ENCODE results near the gene CDH13.

Gene CDH13

GRCh38 chr16:83699817-83700216 lies 1073.0 kb downstream of the CDH13 start:
- Mint-ChIP-seq H3K27me3 (peaks cover 25% of the 10 kb centered on the region), H3K27ac (ENCODE audit: low read depth) (no peak overlapping the region), H3K4me3 (no peak overlapping the region), H3K9me3 (peaks cover 8% of the 10 kb centered on the region), H3K4me1 (no peaks in the 10 kb centered on the region), H3K36me3 (ENCODE audit: insufficient read depth) (no peaks in the 10 kb centered on the region)
- DNase-seq (ENCODE audit: low spot score in 2 of 2) (no peak), ATAC-seq (replicated peaks; ENCODE audit: extremely low read depth, poor library complexity, severe bottlenecking) (no peak)

GRCh38 chr16:83700918-83701317 lies 1074.1 kb downstream of the CDH13 start:
- no peaks in the 10 kb centered on the region for H3K4me1 Mint-ChIP-seq
- H3K4me3 Mint-ChIP-seq, result no peak overlapping the region
- no peak overlapping the region for H3K27ac Mint-ChIP-seq (ENCODE audit: low read depth)
- ATAC-seq (replicated peaks; ENCODE audit: extremely low read depth, poor library complexity, severe bottlenecking), result no peak
- DNase-seq (ENCODE audit: low spot score in 2 of 2), result no peak
- H3K9me3 Mint-ChIP-seq, result peaks cover 8% of the 10 kb centered on the region
- H3K27me3 Mint-ChIP-seq, result peaks cover 24% of the 10 kb centered on the region
- no peaks in the 10 kb centered on the region for H3K36me3 Mint-ChIP-seq (ENCODE audit: insufficient read depth)

- DNase-seq (ENCODE audit: low spot score in 2 of 2) (no peak), ATAC-seq (replicated peaks; ENCODE audit: extremely low read depth, poor library complexity, severe bottlenecking) (no peak)
- peaks cover 18% of the 10 kb centered on the region for H3K27me3 Mint-ChIP-seq
Observed at GRCh38 chr16:83701494-83701893, 1074.7 kb downstream of the CDH13 start.

GRCh38 chr16:83704656-83705055 lies 1077.9 kb downstream of the CDH13 start:
- peaks cover 9% of the 10 kb centered on the region for H3K27me3 Mint-ChIP-seq
- DNase-seq (ENCODE audit: low spot score in 2 of 2) (no peak), ATAC-seq (replicated peaks; ENCODE audit: extremely low read depth, poor library complexity, severe bottlenecking) (no peak)
- H3K27ac Mint-ChIP-seq (ENCODE audit: low read depth), result no peak overlapping the region
- no peaks in the 10 kb centered on the region for H3K9me3 Mint-ChIP-seq
- H3K36me3 Mint-ChIP-seq (ENCODE audit: insufficient read depth), result no peaks in the 10 kb centered on the region
- H3K4me1 Mint-ChIP-seq, result no peaks in the 10 kb centered on the region
- no peak overlapping the region for H3K4me3 Mint-ChIP-seq

More at GRCh38 chr16:83701494-83701893, 1074.7 kb downstream of the CDH13 start:
- H3K4me3 Mint-ChIP-seq, result no peak overlapping the region
- H3K9me3 Mint-ChIP-seq, result peaks cover 8% of the 10 kb centered on the region
- H3K4me1 Mint-ChIP-seq, result no peaks in the 10 kb centered on the region
- no peak overlapping the region for H3K27ac Mint-ChIP-seq (ENCODE audit: low read depth)
- no peaks in the 10 kb centered on the region for H3K36me3 Mint-ChIP-seq (ENCODE audit: insufficient read depth)

- Mint-ChIP-seq H3K4me3 (no peak overlapping the region), H3K4me1 (no peaks in the 10 kb centered on the region), H3K27ac (ENCODE audit: low read depth) (no peak overlapping the region), H3K27me3 (peaks cover 15% of the 10 kb centered on the region), H3K9me3 (no peaks in the 10 kb centered on the region), H3K36me3 (ENCODE audit: insufficient read depth) (no peaks in the 10 kb centered on the region)
- ATAC-seq (replicated peaks; ENCODE audit: extremely low read depth, poor library complexity, severe bottlenecking), result no peak
- no peak for DNase-seq (ENCODE audit: low spot score in 2 of 2)
Observed at GRCh38 chr16:83705856-83706255, 1079.1 kb downstream of the CDH13 start.

GRCh38 chr16:83706394-83706793 lies 1079.6 kb downstream of the CDH13 start:
- no peak overlapping the region for H3K27ac Mint-ChIP-seq (ENCODE audit: low read depth)
- DNase-seq (ENCODE audit: low spot score in 2 of 2), result no peak
- no peak for ATAC-seq (replicated peaks; ENCODE audit: extremely low read depth, poor library complexity, severe bottlenecking)
- no peaks in the 10 kb centered on the region for H3K36me3 Mint-ChIP-seq (ENCODE audit: insufficient read depth)
- no peaks in the 10 kb centered on the region for H3K9me3 Mint-ChIP-seq
- H3K27me3 Mint-ChIP-seq, result peaks cover 18% of the 10 kb centered on the region
- no peaks in the 10 kb centered on the region for H3K4me1 Mint-ChIP-seq
- H3K4me3 Mint-ChIP-seq, result no peak overlapping the region

GRCh38 chr16:83711069-83711468 lies 1084.3 kb downstream of the CDH13 start:
- DNase-seq (ENCODE audit: low spot score in 2 of 2) (no peak), ATAC-seq (replicated peaks; ENCODE audit: extremely low read depth, poor library complexity, severe bottlenecking) (no peak)
- Mint-ChIP-seq H3K4me3 (no peak overlapping the region), H3K9me3 (no peaks in the 10 kb centered on the region), H3K4me1 (no peaks in the 10 kb centered on the region), H3K27ac (ENCODE audit: low read depth) (no peak overlapping the region), H3K27me3 (peaks cover 17% of the 10 kb centered on the region), H3K36me3 (ENCODE audit: insufficient read depth) (no peaks in the 10 kb centered on the region)

GRCh38 chr16:83713597-83713996 lies 1086.8 kb downstream of the CDH13 start:
- H3K9me3 Mint-ChIP-seq, result no peaks in the 10 kb centered on the region

GRCh38 chr16:83714286-83714685 lies 1087.5 kb downstream of the CDH13 start:
- Mint-ChIP-seq H3K9me3 (no peaks in the 10 kb centered on the region), H3K4me3 (no peak overlapping the region), H3K36me3 (ENCODE audit: insufficient read depth) (no peaks in the 10 kb centered on the region), H3K4me1 (no peaks in the 10 kb centered on the region), H3K27me3 (peaks cover 32% of the 10 kb centered on the region), H3K27ac (ENCODE audit: low read depth) (no peak overlapping the region)
- no peak for ATAC-seq (replicated peaks; ENCODE audit: extremely low read depth, poor library complexity, severe bottlenecking)
- DNase-seq (ENCODE audit: low spot score in 2 of 2), result no peak

More at GRCh38 chr16:83713597-83713996, 1086.8 kb downstream of the CDH13 start:
- Mint-ChIP-seq H3K27ac (ENCODE audit: low read depth) (no peak overlapping the region), H3K27me3 (peaks cover 31% of the 10 kb centered on the region), H3K36me3 (ENCODE audit: insufficient read depth) (no peaks in the 10 kb centered on the region), H3K4me1 (no peaks in the 10 kb centered on the region), H3K4me3 (no peak overlapping the region)
- DNase-seq (ENCODE audit: low spot score in 2 of 2) (no peak), ATAC-seq (replicated peaks; ENCODE audit: extremely low read depth, poor library complexity, severe bottlenecking) (no peak)

GRCh38 chr16:83715217-83715920 lies 1088.6 kb downstream of the CDH13 start:
- Mint-ChIP-seq H3K27me3 (peaks cover 31% of the 10 kb centered on the region), H3K36me3 (ENCODE audit: insufficient read depth) (no peaks in the 10 kb centered on the region), H3K4me3 (no peak overlapping the region), H3K9me3 (no peaks in the 10 kb centered on the region), H3K27ac (ENCODE audit: low read depth) (no peak overlapping the region), H3K4me1 (no peaks in the 10 kb centered on the region)
- no peak for ATAC-seq (replicated peaks; ENCODE audit: extremely low read depth, poor library complexity, severe bottlenecking)
- DNase-seq (ENCODE audit: low spot score in 2 of 2), result no peak

GRCh38 chr16:83717308-83717707 lies 1090.5 kb downstream of the CDH13 start:
- H3K36me3 Mint-ChIP-seq (ENCODE audit: insufficient read depth), result no peaks in the 10 kb centered on the region
- H3K4me3 Mint-ChIP-seq, result no peak overlapping the region
- DNase-seq (ENCODE audit: low spot score in 2 of 2), result no peak
- H3K4me1 Mint-ChIP-seq, result no peaks in the 10 kb centered on the region
- peaks cover 15% of the 10 kb centered on the region for H3K27me3 Mint-ChIP-seq
- no peaks in the 10 kb centered on the region for H3K9me3 Mint-ChIP-seq
- ATAC-seq (replicated peaks; ENCODE audit: extremely low read depth, poor library complexity, severe bottlenecking), result no peak
- H3K27ac Mint-ChIP-seq (ENCODE audit: low read depth), result no peak overlapping the region

GRCh38 chr16:83717814-83718213 lies 1091.0 kb downstream of the CDH13 start:
- no peak for DNase-seq (ENCODE audit: low spot score in 2 of 2)
- no peak for ATAC-seq (replicated peaks; ENCODE audit: extremely low read depth, poor library complexity, severe bottlenecking)
- no peak overlapping the region for H3K4me3 Mint-ChIP-seq

GRCh38 chr16:83720213-83720612 lies 1093.4 kb downstream of the CDH13 start:
- DNase-seq (ENCODE audit: low spot score in 2 of 2) (no peak), ATAC-seq (replicated peaks; ENCODE audit: extremely low read depth, poor library complexity, severe bottlenecking) (no peak)
- Mint-ChIP-seq H3K36me3 (ENCODE audit: insufficient read depth) (no peaks in the 10 kb centered on the region), H3K9me3 (no peaks in the 10 kb centered on the region), H3K27me3 (peaks cover 15% of the 10 kb centered on the region), H3K4me1 (no peaks in the 10 kb centered on the region), H3K4me3 (no peak overlapping the region), H3K27ac (ENCODE audit: low read depth) (no peak overlapping the region)

More at GRCh38 chr16:83717814-83718213, 1091.0 kb downstream of the CDH13 start:
- H3K9me3 Mint-ChIP-seq, result no peaks in the 10 kb centered on the region
- H3K27me3 Mint-ChIP-seq, result peaks cover 15% of the 10 kb centered on the region
- H3K4me1 Mint-ChIP-seq, result no peaks in the 10 kb centered on the region
- H3K27ac Mint-ChIP-seq (ENCODE audit: low read depth), result no peak overlapping the region
- no peaks in the 10 kb centered on the region for H3K36me3 Mint-ChIP-seq (ENCODE audit: insufficient read depth)
